Sigmoid colon (tissue), 4 donors: ENCODE measurements around the gene CPLANE1.

Experiments
- POLR2A ChIP-seq, 2 donors: fragments of 450-650 bp; IDR thresholded peaks; one replicate each; pipeline ENCODE4 v1.6.1; 2016; ENCODE audit warnings: antibody characterized with exemption in 2 of 2, mild to moderate bottlenecking in 2 of 2, moderate library complexity in 2 of 2
- POLR2AphosphoS5 ChIP-seq, 4 donors: sonication (generic); formaldehyde crosslinking; IDR thresholded peaks; one replicate each; pipeline ENCODE4 v1.6.1; 2017; ENCODE audit warnings: antibody characterized with exemption in 4 of 4
- TF ChIP-seq, protein P1 (sequence below), 4 experiments: fragments of 450-650 bp in 3 of 4; fragments of 200-600 bp in 1 of 4; IDR thresholded peaks; one replicate each; pipeline ENCODE4 v1.5.1; 2016 to 2019; ENCODE audit warnings: antibody characterized with exemption in 4 of 4, mild to moderate bottlenecking in 3 of 4, moderate library complexity in 2 of 4

DNA sequence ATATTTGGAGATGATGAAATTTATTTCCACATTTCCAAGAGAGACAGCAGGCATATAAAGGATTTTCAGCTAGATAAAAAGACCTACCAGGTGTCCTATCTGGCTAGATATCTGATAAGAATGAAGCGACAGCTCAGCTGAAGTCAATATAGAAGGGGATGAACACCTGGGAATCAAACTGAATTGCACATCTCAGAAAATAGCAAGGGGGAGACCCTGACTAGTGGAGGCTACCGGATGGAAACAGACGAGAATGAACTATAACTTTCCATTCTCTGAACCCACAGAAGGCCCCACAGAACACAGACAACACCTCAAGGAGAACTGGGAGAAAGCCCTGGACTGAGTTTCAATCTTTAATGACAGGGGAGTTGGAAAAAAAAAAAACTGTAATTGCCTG is 51.1 kb downstream of the CPLANE1 start:
- TF ChIP-seq, protein P1, sequence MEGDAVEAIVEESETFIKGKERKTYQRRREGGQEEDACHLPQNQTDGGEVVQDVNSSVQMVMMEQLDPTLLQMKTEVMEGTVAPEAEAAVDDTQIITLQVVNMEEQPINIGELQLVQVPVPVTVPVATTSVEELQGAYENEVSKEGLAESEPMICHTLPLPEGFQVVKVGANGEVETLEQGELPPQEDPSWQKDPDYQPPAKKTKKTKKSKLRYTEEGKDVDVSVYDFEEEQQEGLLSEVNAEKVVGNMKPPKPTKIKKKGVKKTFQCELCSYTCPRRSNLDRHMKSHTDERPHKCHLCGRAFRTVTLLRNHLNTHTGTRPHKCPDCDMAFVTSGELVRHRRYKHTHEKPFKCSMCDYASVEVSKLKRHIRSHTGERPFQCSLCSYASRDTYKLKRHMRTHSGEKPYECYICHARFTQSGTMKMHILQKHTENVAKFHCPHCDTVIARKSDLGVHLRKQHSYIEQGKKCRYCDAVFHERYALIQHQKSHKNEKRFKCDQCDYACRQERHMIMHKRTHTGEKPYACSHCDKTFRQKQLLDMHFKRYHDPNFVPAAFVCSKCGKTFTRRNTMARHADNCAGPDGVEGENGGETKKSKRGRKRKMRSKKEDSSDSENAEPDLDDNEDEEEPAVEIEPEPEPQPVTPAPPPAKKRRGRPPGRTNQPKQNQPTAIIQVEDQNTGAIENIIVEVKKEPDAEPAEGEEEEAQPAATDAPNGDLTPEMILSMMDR (IDR thresholded peaks at IDR 0.05), result no peak
- TF ChIP-seq POLR2AphosphoS5 (IDR thresholded peaks at IDR 0.05) (no peak), POLR2A (IDR thresholded peaks at IDR 0.05) (no peak)
